Measurements from ENCODE around the gene DDHD1. TPM values are rescaled to one million over a fixed set of nuclear protein-coding genes. Genes with fewer than 3 reads are reported as not detected.

Gene DDHD1
- total RNA-seq, 1 experiment from 2014 or later, result 10.6 TPM

DNA sequence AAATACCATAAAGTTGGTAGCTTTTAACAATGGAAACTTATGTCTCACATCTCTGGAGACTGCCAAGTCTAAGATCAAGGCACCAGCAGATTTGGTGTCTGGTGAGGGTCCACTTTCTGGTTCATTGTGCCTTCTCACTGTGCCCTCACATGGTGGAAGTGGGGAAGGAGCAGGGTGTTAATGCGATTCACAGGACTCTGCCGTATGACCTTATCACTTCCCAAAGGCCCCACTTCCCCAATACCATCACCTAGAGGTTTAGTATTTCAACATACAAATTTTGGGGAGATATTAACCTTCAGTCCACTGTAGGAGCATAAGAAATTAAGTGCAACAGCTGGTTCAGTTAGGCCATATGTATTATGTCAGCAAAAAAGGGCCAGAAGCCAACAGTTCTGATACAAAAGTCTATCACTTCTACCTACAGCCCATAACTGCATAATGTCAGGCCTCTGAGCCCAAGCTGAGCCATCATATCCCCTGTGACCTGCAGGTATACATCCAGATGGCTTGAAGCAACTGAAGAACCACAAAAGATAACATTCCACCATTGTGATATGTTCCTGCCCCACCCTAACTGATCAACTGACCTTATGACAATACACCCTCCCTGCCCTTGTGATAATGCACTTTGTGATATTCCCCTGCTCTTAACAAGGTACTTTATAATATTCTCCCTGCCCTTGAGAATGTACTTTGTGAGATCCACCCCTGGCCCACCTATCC lies 24.7 kb downstream of the DDHD1 start:
- Histone ChIP-seq H3K36me3 (ENCODE audit: low read depth, low read length) (no peaks in the 10 kb centered on the region), H3K4me1 (ENCODE audit: insufficient read depth, low read length) (no peaks in the 10 kb centered on the region), H3K9me2 (replicated peaks; ENCODE audit: low read length) (no peaks in the 10 kb centered on the region), H3K9ac (ENCODE audit: low read length) (no peak overlapping the region), H2AFZ (ENCODE audit: low read length) (no peak overlapping the region), H3F3A (ENCODE audit: low read length, unreplicated experiment) (no peaks in the 10 kb centered on the region), H3K4me3 (ENCODE audit: low read length) (no peak overlapping the region), H3K4me2 (ENCODE audit: low read length) (no peak overlapping the region), H3K79me2 (ENCODE audit: low read length) (no peaks in the 10 kb centered on the region), H3K27ac (ENCODE audit: low read length) (no peak overlapping the region), H3K9me3 (ENCODE audit: low read length) (no peaks in the 10 kb centered on the region), H3K27me3 (ENCODE audit: low read length) (no peaks in the 10 kb centered on the region), H4K20me1 (ENCODE audit: low read length) (no peaks in the 10 kb centered on the region)
- ChIA-PET CTCF (no interaction called here), POLR2A (ENCODE audit: unreplicated experiment) (no interaction called here)
- TF ChIP-seq, protein P1, sequence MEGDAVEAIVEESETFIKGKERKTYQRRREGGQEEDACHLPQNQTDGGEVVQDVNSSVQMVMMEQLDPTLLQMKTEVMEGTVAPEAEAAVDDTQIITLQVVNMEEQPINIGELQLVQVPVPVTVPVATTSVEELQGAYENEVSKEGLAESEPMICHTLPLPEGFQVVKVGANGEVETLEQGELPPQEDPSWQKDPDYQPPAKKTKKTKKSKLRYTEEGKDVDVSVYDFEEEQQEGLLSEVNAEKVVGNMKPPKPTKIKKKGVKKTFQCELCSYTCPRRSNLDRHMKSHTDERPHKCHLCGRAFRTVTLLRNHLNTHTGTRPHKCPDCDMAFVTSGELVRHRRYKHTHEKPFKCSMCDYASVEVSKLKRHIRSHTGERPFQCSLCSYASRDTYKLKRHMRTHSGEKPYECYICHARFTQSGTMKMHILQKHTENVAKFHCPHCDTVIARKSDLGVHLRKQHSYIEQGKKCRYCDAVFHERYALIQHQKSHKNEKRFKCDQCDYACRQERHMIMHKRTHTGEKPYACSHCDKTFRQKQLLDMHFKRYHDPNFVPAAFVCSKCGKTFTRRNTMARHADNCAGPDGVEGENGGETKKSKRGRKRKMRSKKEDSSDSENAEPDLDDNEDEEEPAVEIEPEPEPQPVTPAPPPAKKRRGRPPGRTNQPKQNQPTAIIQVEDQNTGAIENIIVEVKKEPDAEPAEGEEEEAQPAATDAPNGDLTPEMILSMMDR (conservative IDR thresholded peaks at IDR 0.05; ENCODE audit: low read depth, low read length), result no peak
- TF ChIP-seq EZH2 (IDR thresholded peaks at IDR 0.05; ENCODE audit: low read length, unreplicated experiment), result no peak
- intact Hi-C loops (cut with micrococcal nuclease), result no loop called here
- DNase-seq, result no peak
- BruUV-seq (replicated peaks), result no TSS peak
- ATAC-seq, result no peak

- Histone ChIP-seq H4K20me1 (ENCODE audit: low read length) (no peaks in the 10 kb centered on the region), H3K4me2 (ENCODE audit: low read length) (no peak overlapping the region), H3K36me3 (ENCODE audit: low read depth, low read length) (no peaks in the 10 kb centered on the region), H3F3A (ENCODE audit: low read length, unreplicated experiment) (no peaks in the 10 kb centered on the region), H3K9me3 (ENCODE audit: low read length) (no peaks in the 10 kb centered on the region), H3K9ac (ENCODE audit: low read length) (no peak overlapping the region), H3K4me1 (ENCODE audit: insufficient read depth, low read length) (no peaks in the 10 kb centered on the region), H3K27me3 (ENCODE audit: low read length) (no peaks in the 10 kb centered on the region), H3K4me3 (ENCODE audit: low read length) (no peak overlapping the region), H3K27ac (ENCODE audit: low read length) (no peak overlapping the region), H3K79me2 (ENCODE audit: low read length) (no peaks in the 10 kb centered on the region), H2AFZ (ENCODE audit: low read length) (no peak overlapping the region), H3K9me2 (replicated peaks; ENCODE audit: low read length) (no peaks in the 10 kb centered on the region)
- POLR2A ChIA-PET (ENCODE audit: unreplicated experiment), result no interaction called here
- no peak for ATAC-seq
- CTCF ChIA-PET, result interaction anchor here (0.7 kb wide), 1 partner anchor 1789 kb away, joined by 3 read pairs; no protein-coding TSS in a partner anchor
- intact Hi-C loops (cut with micrococcal nuclease), result no loop called here
- no TSS peak for BruUV-seq (replicated peaks)
- no peak for TF ChIP-seq EZH2phosphoT487 (IDR thresholded peaks at IDR 0.05; ENCODE audit: borderline replicate concordance, low read length)
- no peak for TF ChIP-seq EZH2 (IDR thresholded peaks at IDR 0.05; ENCODE audit: low read length, unreplicated experiment)
- TF ChIP-seq, protein P1 (conservative IDR thresholded peaks at IDR 0.05; ENCODE audit: low read depth, low read length), result no peak
- DNase-seq, result no peak
Measured at GRCh38 chr14:53127832-53128231, 25.3 kb downstream of the DDHD1 start.

DNA sequence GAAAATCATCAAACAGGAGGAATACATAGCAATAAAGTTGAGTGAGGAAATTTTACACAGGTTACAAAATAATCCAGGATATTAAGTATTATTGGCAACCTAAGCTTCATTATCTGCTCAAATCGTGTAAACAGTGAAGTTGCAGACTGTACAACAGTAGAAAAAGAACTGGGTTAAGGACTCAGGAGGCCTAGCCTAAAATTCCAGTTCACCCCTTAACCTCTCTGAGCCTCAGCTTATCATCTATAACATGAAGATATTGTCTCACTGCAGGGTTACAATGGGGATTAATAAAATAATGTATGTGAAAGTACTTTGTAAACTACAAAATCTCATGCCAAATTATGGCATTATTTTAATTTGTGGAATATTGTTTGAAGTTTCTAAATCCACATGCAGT lies 26.0 kb downstream of the DDHD1 start:
- Histone ChIP-seq H3K9me3 (ENCODE audit: low read length) (no peaks in the 10 kb centered on the region), H3K4me2 (ENCODE audit: low read length) (no peak overlapping the region), H3K79me2 (ENCODE audit: low read length) (no peaks in the 10 kb centered on the region), H3K36me3 (ENCODE audit: low read depth, low read length) (no peaks in the 10 kb centered on the region), H3K27ac (ENCODE audit: low read length) (no peak overlapping the region), H3K4me3 (ENCODE audit: low read length) (no peak overlapping the region), H3K4me1 (ENCODE audit: insufficient read depth, low read length) (no peaks in the 10 kb centered on the region), H3F3A (ENCODE audit: low read length, unreplicated experiment) (no peaks in the 10 kb centered on the region), H2AFZ (ENCODE audit: low read length) (no peak overlapping the region), H3K9ac (ENCODE audit: low read length) (no peak overlapping the region), H3K9me2 (replicated peaks; ENCODE audit: low read length) (no peaks in the 10 kb centered on the region), H3K27me3 (ENCODE audit: low read length) (no peaks in the 10 kb centered on the region), H4K20me1 (ENCODE audit: low read length) (no peaks in the 10 kb centered on the region)
- intact Hi-C loops (cut with micrococcal nuclease), result no loop called here
- BruUV-seq (replicated peaks), result no TSS peak
- POLR2A ChIA-PET (ENCODE audit: unreplicated experiment), result no interaction called here
- ATAC-seq (no peak), DNase-seq (no peak)
- CTCF ChIA-PET, result interaction anchor here (0.7 kb wide), 1 partner anchor 1789 kb away, joined by 3 read pairs; no protein-coding TSS in a partner anchor
- TF ChIP-seq EZH2phosphoT487 (IDR thresholded peaks at IDR 0.05; ENCODE audit: borderline replicate concordance, low read length) (no peak), EZH2 (IDR thresholded peaks at IDR 0.05; ENCODE audit: low read length, unreplicated experiment) (no peak)
- TF ChIP-seq, protein P1 (conservative IDR thresholded peaks at IDR 0.05; ENCODE audit: low read depth, low read length), result no peak
